ENCODE data around the gene CAPN8. TPM values are rescaled to one million over a fixed set of nuclear protein-coding genes. Genes with fewer than 3 reads are reported as not detected.

The CAPN8 gene
- total RNA-seq, 1 donor from 2014 or later = not detected

- DNase-seq (ENCODE audit: low spot score) = no peak
- intact Hi-C loops (cut with DNase I) = no loop called here
Measured at GRCh38 chr1:223669003-223669795, 3.7 kb upstream of the CAPN8 start.

GRCh38 chr1:223667484-223668182 lies 2.1 kb upstream of the CAPN8 start:
- intact Hi-C loops (cut with DNase I) = no loop called here
- DNase-seq (ENCODE audit: low spot score) = no peak

- DNase-seq (ENCODE audit: low spot score) = no peak
- intact Hi-C loops (cut with DNase I) = no loop called here
Measured at GRCh38 chr1:223664106-223664505, 1.4 kb downstream of the CAPN8 start.

GRCh38 chr1:223662943-223663342 lies 2.6 kb downstream of the CAPN8 start:
- intact Hi-C loops (cut with DNase I) = no loop called here

GRCh38 chr1:223659711-223660110 lies 5.8 kb downstream of the CAPN8 start:
- DNase-seq (ENCODE audit: low spot score) = no peak
- intact Hi-C loops (cut with DNase I) = no loop called here

More at GRCh38 chr1:223662943-223663342, 2.6 kb downstream of the CAPN8 start:
- DNase-seq (ENCODE audit: low spot score) = no peak

GRCh38 chr1:223657978-223658377 lies 7.5 kb downstream of the CAPN8 start:
- DNase-seq (ENCODE audit: low spot score) = no peak
- intact Hi-C loops (cut with DNase I) = no loop called here

GRCh38 chr1:223654083-223654482 lies 11.4 kb downstream of the CAPN8 start:
- intact Hi-C loops (cut with DNase I) = no loop called here
- DNase-seq (ENCODE audit: low spot score) = no peak

GRCh38 chr1:223653431-223653830 lies 12.1 kb downstream of the CAPN8 start:
- intact Hi-C loops (cut with DNase I) = no loop called here

GRCh38 chr1:223653015-223653414 lies 12.5 kb downstream of the CAPN8 start:
- no peak for DNase-seq (ENCODE audit: low spot score)
- intact Hi-C loops (cut with DNase I) = no loop called here

More at GRCh38 chr1:223653431-223653830, 12.1 kb downstream of the CAPN8 start:
- no peak for DNase-seq (ENCODE audit: low spot score)

- DNase-seq (ENCODE audit: low spot score) = no peak
- intact Hi-C loops (cut with DNase I) = no loop called here
Measured at GRCh38 chr1:223652436-223652941, 13.0 kb downstream of the CAPN8 start.

GRCh38 chr1:223651291-223651991 lies 14.1 kb downstream of the CAPN8 start:
- DNase-seq (ENCODE audit: low spot score) = no peak
- intact Hi-C loops (cut with DNase I) = no loop called here

GRCh38 chr1:223650465-223650864 lies 15.0 kb downstream of the CAPN8 start:
- intact Hi-C loops (cut with DNase I) = no loop called here
- no peak for DNase-seq (ENCODE audit: low spot score)

- no peak for DNase-seq (ENCODE audit: low spot score)
- intact Hi-C loops (cut with DNase I) = no loop called here
Measured at GRCh38 chr1:223649222-223649621, 16.3 kb downstream of the CAPN8 start.

GRCh38 chr1:223647249-223647648 lies 18.3 kb downstream of the CAPN8 start:
- DNase-seq (ENCODE audit: low spot score) = no peak
- intact Hi-C loops (cut with DNase I) = no loop called here

GRCh38 chr1:223645903-223646302 lies 19.6 kb downstream of the CAPN8 start:
- intact Hi-C loops (cut with DNase I) = no loop called here
- DNase-seq (ENCODE audit: low spot score) = no peak

GRCh38 chr1:223642237-223642636 lies 23.3 kb downstream of the CAPN8 start:
- DNase-seq (ENCODE audit: low spot score) = no peak
- intact Hi-C loops (cut with DNase I) = no loop called here

- no peak for DNase-seq (ENCODE audit: low spot score)
- intact Hi-C loops (cut with DNase I) = no loop called here
Measured at GRCh38 chr1:223641523-223642039, 23.9 kb downstream of the CAPN8 start.

- no peak for DNase-seq (ENCODE audit: low spot score)
- intact Hi-C loops (cut with DNase I) = no loop called here
Measured at GRCh38 chr1:223639331-223639749, 26.2 kb downstream of the CAPN8 start.

- DNase-seq (ENCODE audit: low spot score) = no peak
- intact Hi-C loops (cut with DNase I) = no loop called here
Measured at GRCh38 chr1:223635236-223635635, 30.3 kb downstream of the CAPN8 start.

GRCh38 chr1:223634423-223634822 lies 31.1 kb downstream of the CAPN8 start:
- DNase-seq (ENCODE audit: low spot score) = no peak
- intact Hi-C loops (cut with DNase I) = no loop called here
